ENCODE measurements around the gene ATG4B.

Gene ATG4B

DNA sequence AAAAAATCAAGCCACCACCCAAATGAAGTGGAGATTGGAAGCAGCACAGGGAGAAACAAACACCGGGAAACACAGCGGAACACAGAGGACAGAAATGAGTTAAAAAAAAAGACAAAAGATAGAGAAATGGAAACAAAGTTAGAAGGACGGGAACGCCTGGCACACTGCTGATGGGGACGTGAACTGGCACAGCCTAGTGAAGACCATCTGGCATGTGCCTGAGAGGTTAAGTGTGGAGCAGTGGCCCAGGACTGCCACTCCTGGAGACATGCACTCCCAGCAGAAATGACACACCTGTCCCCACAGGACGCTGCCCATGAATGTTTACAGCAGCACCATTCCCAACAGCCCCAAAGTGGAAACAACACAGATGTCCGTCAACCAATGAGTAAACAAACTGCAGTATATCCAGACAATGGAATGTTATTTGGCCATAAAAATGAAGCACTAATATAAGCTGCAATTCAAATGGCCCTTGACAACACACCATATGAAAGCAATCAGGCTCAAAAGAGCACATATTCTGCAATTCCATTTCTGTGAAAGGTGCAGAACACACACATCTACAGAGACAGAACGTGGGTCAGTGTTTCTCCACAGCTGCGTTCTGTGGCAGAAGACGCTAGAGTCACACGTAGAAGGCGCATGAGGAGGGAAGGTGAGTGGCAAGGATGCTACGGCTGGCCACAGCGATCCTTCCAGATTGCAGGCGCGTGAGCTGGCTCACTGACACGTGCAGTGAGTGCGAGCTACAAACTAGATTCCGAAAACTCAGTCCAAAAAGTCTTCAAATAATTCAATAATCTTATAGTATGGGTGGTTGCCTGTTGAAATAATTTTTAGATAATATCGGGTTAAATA, 25.1 kb upstream of the ATG4B start:
- DNase-seq (ENCODE audit: extremely low read depth in 1 of 2, low read depth in 1 of 2), result no peak

DNA sequence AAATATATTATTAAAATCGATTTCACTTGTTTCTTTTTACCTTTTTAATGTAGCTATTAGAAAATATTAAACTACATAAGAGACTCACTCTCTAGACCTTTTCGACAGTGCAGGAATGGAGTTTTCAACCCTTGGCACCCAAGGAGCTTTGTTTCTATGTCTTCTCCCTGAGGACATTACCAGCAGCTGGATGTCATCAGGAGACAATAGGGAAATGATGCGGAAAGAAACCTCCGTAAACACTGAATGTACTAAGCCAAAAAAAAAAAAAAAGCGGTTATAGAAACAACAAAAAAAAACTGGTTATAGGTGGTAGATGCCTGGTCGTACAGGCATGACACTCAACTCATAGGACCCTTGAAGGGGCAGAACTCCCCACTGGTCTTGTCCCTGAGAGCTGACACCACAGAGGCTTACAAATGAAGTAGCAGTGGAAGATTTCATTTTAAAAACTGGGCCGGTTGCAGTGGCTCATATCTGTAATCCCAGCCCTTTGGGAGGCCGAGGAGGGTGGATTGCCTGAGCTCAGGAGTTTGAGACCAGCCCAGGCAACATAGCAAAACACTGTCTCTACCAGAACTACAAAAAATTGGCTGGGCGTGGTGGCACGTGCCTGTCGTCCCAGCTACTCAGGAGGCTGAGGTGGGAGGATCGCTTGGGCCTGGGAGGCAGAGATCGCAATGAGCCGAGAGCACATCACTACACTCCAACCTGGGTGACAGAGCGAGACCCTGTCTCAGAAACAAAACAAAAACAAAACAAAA, 24.3 kb upstream of the ATG4B start:
- no peak for DNase-seq (ENCODE audit: extremely low read depth in 1 of 2, low read depth in 1 of 2)

DNA sequence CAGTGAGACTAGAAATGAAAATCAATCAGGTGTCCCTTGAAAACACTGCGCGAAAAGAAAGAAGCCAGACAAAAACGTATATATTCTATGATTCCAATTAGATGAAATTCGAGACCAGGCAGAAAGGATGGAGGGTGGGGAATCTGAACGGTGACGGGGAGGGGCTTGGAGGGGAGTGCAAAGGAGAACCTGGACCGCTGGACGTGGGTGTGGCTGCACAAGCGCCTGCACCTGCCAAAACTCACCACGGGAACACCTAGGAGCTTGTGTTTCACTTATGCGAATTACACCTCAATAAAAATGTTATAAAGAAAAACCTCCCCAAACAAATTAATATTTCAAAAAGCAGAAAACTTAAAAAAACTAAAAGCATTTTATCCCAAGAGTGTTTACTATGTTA, 22.5 kb upstream of the ATG4B start:
- no peak for DNase-seq (ENCODE audit: extremely low read depth in 1 of 2, low read depth in 1 of 2)

GRCh38 chr2:241615522-241616052, 21.9 kb upstream of the ATG4B start:
- DNase-seq (ENCODE audit: extremely low read depth in 1 of 2, low read depth in 1 of 2), result no peak

DNA sequence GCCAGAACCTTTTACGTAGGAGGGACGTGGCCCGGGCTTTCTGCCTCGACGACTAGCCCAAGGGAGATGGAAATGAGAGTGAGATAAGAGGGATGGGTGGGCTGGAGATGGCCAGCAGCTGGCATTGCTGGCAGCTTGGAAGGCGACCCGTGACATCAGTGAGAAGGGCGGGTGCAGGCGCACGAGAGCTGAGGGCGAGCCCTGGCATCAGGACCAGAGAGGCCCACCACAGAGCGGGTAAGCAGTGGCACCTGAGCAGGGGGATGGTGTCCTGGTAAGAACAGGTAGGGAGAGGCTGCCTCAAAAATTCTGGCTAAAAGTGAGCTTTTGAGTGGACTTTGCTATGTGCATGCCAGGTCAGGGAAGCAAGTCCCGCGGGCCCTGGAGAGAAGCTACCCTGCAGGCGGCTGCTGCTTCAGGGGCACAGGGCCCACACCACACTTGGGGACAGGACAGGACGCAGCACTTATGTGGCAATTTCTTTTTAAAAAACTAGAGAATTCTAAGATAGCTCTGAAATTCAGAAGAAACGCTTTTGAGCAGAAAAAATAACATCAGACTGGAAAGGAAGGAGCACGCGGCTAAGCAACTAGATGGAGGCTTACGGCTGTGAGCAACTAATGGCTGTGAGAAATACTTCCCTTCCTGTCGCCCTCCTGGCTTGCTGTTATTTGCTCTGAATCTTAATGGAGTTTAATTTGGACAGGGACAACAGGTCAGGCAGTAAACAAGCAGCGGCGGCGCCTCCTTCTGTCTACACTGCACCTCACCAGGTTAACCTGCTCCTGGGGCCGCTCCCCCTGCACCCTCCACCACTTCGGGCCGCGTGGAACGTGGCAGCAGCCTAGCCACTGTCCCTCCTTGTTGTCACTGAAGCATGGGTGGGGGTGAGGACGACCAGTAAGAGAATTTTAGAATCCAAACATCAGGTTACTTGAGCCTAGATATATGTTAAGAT, 21.0 kb upstream of the ATG4B start:
- no peak for DNase-seq (ENCODE audit: extremely low read depth in 1 of 2, low read depth in 1 of 2)

- DNase-seq (ENCODE audit: extremely low read depth in 1 of 2, low read depth in 1 of 2), result no peak
These were observed 19.9 kb upstream of the ATG4B start for GRCh38 chr2:241617431-241618154.

- no peak for DNase-seq (ENCODE audit: extremely low read depth in 1 of 2, low read depth in 1 of 2)
These were observed 19.1 kb upstream of the ATG4B start for GRCh38 chr2:241618296-241618805.

DNA sequence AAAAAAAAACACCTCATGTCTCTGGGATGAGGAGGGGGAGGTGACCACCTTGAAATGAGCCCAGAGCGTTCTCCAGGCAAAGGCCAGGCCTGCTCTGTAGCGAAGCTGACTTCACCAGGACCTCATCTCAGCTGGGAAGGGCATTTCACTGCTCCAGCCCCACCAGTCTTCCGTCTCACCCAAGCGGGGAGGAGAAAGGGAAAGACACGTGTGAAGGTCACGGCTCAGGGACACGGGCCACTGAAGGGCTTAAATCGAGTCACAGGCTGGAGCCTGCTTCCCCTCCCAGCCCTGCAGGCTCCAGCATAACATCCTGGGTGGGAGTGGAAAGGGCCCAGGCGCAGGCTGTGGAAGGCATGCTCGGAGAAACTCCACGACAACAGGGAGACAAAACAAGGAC, 18.7 kb upstream of the ATG4B start:
- no peak for DNase-seq (ENCODE audit: extremely low read depth in 1 of 2, low read depth in 1 of 2)

GRCh38 chr2:241619597-241620418, 17.7 kb upstream of the ATG4B start:
- no peak for DNase-seq (ENCODE audit: extremely low read depth in 1 of 2, low read depth in 1 of 2)

- DNase-seq (ENCODE audit: extremely low read depth in 1 of 2, low read depth in 1 of 2), result no peak
These were observed 17.1 kb upstream of the ATG4B start for GRCh38 chr2:241620419-241620769.

- no peak for DNase-seq (ENCODE audit: extremely low read depth in 1 of 2, low read depth in 1 of 2)
These were observed 9.8 kb upstream of the ATG4B start for GRCh38 chr2:241627675-241628074.

DNA sequence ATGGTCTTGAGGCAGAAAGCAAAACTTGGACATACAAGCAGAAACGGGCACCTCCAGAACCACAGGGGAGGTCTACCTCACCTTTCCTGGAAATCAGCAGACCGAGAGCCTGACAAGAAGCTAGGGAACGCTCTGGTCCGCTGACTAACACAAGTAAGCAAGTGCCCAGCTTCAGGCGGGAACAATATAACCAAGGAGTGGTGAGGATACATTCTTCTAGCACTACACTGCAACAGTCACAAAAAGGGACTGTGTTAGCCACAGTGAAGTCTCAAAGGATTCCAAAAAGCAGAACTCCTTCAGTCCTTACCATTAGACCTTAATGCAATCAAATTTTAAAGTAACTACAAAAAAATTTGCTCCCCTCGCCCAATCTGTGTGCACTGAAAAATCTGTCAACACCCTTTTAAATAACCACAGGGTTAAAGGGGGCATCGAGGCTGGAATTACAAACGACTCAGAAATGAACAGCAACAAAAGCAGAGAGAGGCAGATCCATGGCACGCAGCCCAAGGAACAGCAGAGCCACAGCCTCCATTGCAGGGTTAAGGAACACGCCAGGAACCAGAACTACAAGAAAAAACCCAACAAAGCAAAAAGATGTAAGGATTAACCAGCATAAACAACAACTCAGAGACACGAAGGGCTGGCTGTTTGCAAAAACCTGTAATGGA, 7.6 kb upstream of the ATG4B start:
- DNase-seq (ENCODE audit: extremely low read depth in 1 of 2, low read depth in 1 of 2), result no peak

DNA sequence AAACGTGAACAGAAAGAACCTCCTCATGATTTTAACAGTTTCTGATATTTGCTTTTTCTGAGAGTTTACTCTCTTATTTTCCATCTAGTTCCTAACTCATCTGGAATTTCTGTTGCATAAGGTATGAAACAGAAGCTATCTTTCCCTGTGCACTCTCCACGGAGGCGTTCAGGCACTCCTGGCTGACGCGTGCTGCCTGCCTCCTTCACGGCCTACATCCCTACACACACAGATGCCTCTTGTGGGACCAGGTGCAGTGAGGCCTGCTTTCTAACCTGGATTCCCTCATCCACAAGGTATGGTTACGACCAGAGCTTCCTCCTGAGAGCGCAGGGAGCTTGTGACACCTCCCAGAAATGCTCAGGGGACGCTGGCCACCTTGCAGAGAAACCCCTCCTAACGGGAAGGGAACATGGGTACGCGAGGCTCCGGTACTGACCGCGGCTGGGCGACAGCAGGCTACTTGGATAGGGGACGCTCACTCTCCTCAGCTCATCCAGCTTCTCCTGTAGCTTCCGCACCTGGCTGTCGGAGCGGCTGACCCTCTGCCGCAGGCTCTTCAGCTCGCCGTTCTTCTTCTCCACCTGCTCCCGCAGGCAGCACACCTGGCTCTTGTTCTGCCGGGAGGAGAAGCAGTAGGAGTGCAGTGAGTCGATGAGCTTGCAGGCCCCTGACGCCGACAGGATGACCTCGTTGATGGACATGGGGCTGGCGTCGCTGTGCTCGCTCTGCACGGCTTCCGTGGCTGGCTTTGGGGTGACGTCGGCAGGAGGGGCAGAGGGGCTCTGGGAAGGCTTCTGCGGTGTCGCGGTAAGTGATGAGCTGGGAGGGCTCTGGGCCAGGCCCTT, 4.8 kb upstream of the ATG4B start:
- no peak for DNase-seq (ENCODE audit: extremely low read depth in 1 of 2, low read depth in 1 of 2)

- DNase-seq (ENCODE audit: extremely low read depth in 1 of 2, low read depth in 1 of 2), result no peak
These were observed 3.9 kb upstream of the ATG4B start for GRCh38 chr2:241633561-241633960.

DNA sequence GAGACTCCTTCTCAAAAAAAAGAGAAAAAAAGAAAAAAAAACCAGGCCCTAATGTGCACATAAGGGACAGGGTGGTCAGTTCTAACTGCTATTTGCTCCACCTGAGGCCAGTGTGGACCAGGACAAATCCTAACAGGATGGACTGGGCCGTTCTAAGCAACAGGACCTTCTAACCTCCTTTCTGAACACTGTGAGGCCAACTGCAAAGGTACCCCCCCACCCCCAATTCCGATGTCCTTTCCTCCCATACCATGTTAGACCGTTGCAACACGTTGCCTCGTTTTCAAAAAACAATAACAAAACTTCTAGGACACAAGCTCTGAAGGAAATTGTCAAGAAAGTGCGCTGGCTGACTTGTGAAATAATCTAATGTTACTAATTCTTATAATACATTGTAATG, 1.7 kb upstream of the ATG4B start:
- no peak for DNase-seq (ENCODE audit: extremely low read depth in 1 of 2, low read depth in 1 of 2)

- DNase-seq (ENCODE audit: extremely low read depth in 1 of 2, low read depth in 1 of 2), result peak in 1 of 2 donors; percentile 20
These were observed 1.1 kb upstream of the ATG4B start for GRCh38 chr2:241636182-241637017.

All from activated CD8-positive, alpha-beta memory T cell treated with anti-CD3 and anti-CD28 coated beads for 1 hour (primary cell).